ENCODE results near the gene LDB2. TPM values are rescaled to one million over a fixed set of nuclear protein-coding genes. Genes with fewer than 3 reads are reported as not detected.
"Not testable (repeated sequence)": the region's sequence is repeated elsewhere in the genome, so short reads cannot be mapped to it uniquely, and the experiment has no call there.

Gene LDB2
- total RNA-seq, 6 experiments from 2014 or later, result 24.2 to 40.4 (median 31.7) TPM

- no peaks in the 10 kb centered on the region; the same call in 1 of the 2 replicates for H3K27me3 Mint-ChIP-seq (ENCODE audit: insufficient read depth)
- no peak for TF ChIP-seq CTCF (IDR thresholded peaks at IDR 0.05)
Observed at GRCh38 chr4:16926214-16926613, 27.8 kb upstream of the LDB2 start.

GRCh38 chr4:16918716-16919115 is 20.3 kb upstream of the LDB2 start:
- H3K4me1 Mint-ChIP-seq (ENCODE audit: low read depth), result peaks cover 18% of the 10 kb centered on the region
- not testable (repeated sequence) for H3K4me3 Mint-ChIP-seq; H3K27me3 Mint-ChIP-seq (ENCODE audit: insufficient read depth); H3K36me3 Mint-ChIP-seq (ENCODE audit: low read depth); DNase-seq; H3K27ac Mint-ChIP-seq; H3K9me3 Mint-ChIP-seq

More at GRCh38 chr4:16926214-16926613, 27.8 kb upstream of the LDB2 start:
- H3K4me1 Mint-ChIP-seq (ENCODE audit: low read depth), result no peaks in the 10 kb centered on the region; the same call in 1 of the 2 replicates
- DNase-seq, result no peak
- H3K4me3 Mint-ChIP-seq, result no peak overlapping the region
- H3K9me3 Mint-ChIP-seq, result no peaks in the 10 kb centered on the region
- H3K36me3 Mint-ChIP-seq (ENCODE audit: low read depth), result no peaks in the 10 kb centered on the region
- H3K27ac Mint-ChIP-seq, result no peak overlapping the region

- peak; percentile 6 for DNase-seq
- Mint-ChIP-seq H3K27ac (no peak overlapping the region), H3K9me3 (peaks cover 4% of the 10 kb centered on the region; the same call in 1 of the 2 replicates), H3K27me3 (ENCODE audit: insufficient read depth) (0 out of 2 replicates have a peak, but pooled peaks cover 1% of the 10 kb centered on the region), H3K4me1 (ENCODE audit: low read depth) (peaks cover 35% of the 10 kb centered on the region), H3K36me3 (ENCODE audit: low read depth) (peaks cover 9% of the 10 kb centered on the region; the same call in 1 of the 2 replicates), H3K4me3 (no peak overlapping the region)
- peak; percentile 87 for TF ChIP-seq CTCF (IDR thresholded peaks at IDR 0.05)
Observed at GRCh38 chr4:16916719-16917337, 18.4 kb upstream of the LDB2 start.

GRCh38 chr4:16916031-16916430 is 17.6 kb upstream of the LDB2 start:
- Mint-ChIP-seq H3K36me3 (ENCODE audit: low read depth) (peaks cover 9% of the 10 kb centered on the region; the same call in 1 of the 2 replicates), H3K27me3 (ENCODE audit: insufficient read depth) (0 out of 2 replicates have a peak, but pooled peaks cover 1% of the 10 kb centered on the region), H3K4me3 (no peak overlapping the region), H3K27ac (no peak overlapping the region), H3K9me3 (peaks cover 4% of the 10 kb centered on the region; the same call in 1 of the 2 replicates), H3K4me1 (ENCODE audit: low read depth) (peaks cover 35% of the 10 kb centered on the region)
- no peak for TF ChIP-seq CTCF (IDR thresholded peaks at IDR 0.05)
- no peak for DNase-seq

- peaks cover 35% of the 10 kb centered on the region for H3K4me1 Mint-ChIP-seq (ENCODE audit: low read depth)
- no peak overlapping the region for H3K27ac Mint-ChIP-seq
- H3K36me3 Mint-ChIP-seq (ENCODE audit: low read depth), result peaks cover 9% of the 10 kb centered on the region; the same call in 1 of the 2 replicates
- DNase-seq, result peak; percentile 51
- H3K27me3 Mint-ChIP-seq (ENCODE audit: insufficient read depth), result peaks cover 1% of the 10 kb centered on the region; the same call in 1 of the 2 replicates
- H3K4me3 Mint-ChIP-seq, result no peak overlapping the region
- H3K9me3 Mint-ChIP-seq, result peaks cover 4% of the 10 kb centered on the region; the same call in 1 of the 2 replicates
- TF ChIP-seq CTCF (IDR thresholded peaks at IDR 0.05), result peak; percentile 78
Observed at GRCh38 chr4:16914208-16914607, 15.8 kb upstream of the LDB2 start.

- Mint-ChIP-seq H3K9me3 (peaks cover 4% of the 10 kb centered on the region; the same call in 1 of the 2 replicates), H3K27me3 (ENCODE audit: insufficient read depth) (peaks cover 1% of the 10 kb centered on the region; the same call in 1 of the 2 replicates), H3K4me1 (ENCODE audit: low read depth) (peaks cover 35% of the 10 kb centered on the region), H3K27ac (no peak overlapping the region), H3K36me3 (ENCODE audit: low read depth) (peaks cover 9% of the 10 kb centered on the region; the same call in 1 of the 2 replicates), H3K4me3 (no peak overlapping the region)
- TF ChIP-seq CTCF (IDR thresholded peaks at IDR 0.05), result no peak
- DNase-seq, result no peak
Observed at GRCh38 chr4:16912896-16913295, 14.5 kb upstream of the LDB2 start.
